Memory B cell (primary cell): ENCODE measurements around the gene HAO2.
"Not testable (repeated sequence)": the region's sequence is repeated elsewhere in the genome, so short reads cannot be mapped to it uniquely, and the experiment has no call there.

Source experiments
- ATAC-seq: fragments of 150-1000 bp; cut with Tn5 transposase; 2 replicates; pipeline ENCODE4 v1.10.0; 2021; ENCODE audit warnings: low read depth, mild to moderate bottlenecking, moderate library complexity
- DNase-seq, 2 donors: peaks; one replicate each; pipeline ENCODE4 v3.0.0; 2022; ENCODE audit warnings: low spot score in 2 of 2
- H3K27ac Mint-ChIP-seq: one replicate; pipeline ENCODE4 v1.8.0; 2022; ENCODE audit warnings: mild to moderate bottlenecking, moderate library complexity, mixed read lengths
- H3K27me3 Mint-ChIP-seq: one replicate; pipeline ENCODE4 v1.8.0; 2022; ENCODE audit warnings: mixed read lengths
- H3K36me3 Mint-ChIP-seq: one replicate; pipeline ENCODE4 v1.8.0; 2022; ENCODE audit warnings: mild to moderate bottlenecking, mixed read lengths
- H3K4me1 Mint-ChIP-seq: one replicate; pipeline ENCODE4 v1.8.0; 2022; ENCODE audit warnings: mixed read lengths
- H3K4me3 Mint-ChIP-seq: one replicate; pipeline ENCODE4 v1.8.0; 2022; ENCODE audit warnings: mild to moderate bottlenecking, moderate library complexity, mixed read lengths
- H3K9me3 Mint-ChIP-seq: one replicate; pipeline ENCODE4 v1.8.0; 2022; ENCODE audit warnings: mixed read lengths

Gene HAO2

GRCh38 chr1:119333163-119333896 lies 35.3 kb upstream of the HAO2 start:
- no peak overlapping the region for H3K27ac Mint-ChIP-seq
- ATAC-seq, result no peak
- no peaks in the 10 kb centered on the region for H3K4me1 Mint-ChIP-seq
- no peaks in the 10 kb centered on the region for H3K9me3 Mint-ChIP-seq
- DNase-seq, result no peak
- no peak overlapping the region for H3K4me3 Mint-ChIP-seq
- peaks cover 2% of the 10 kb centered on the region for H3K27me3 Mint-ChIP-seq
- H3K36me3 Mint-ChIP-seq, result no peaks in the 10 kb centered on the region

GRCh38 chr1:119333897-119334250 lies 34.7 kb upstream of the HAO2 start:
- H3K4me1 Mint-ChIP-seq, H3K36me3 Mint-ChIP-seq, H3K27me3 Mint-ChIP-seq, DNase-seq, ATAC-seq, H3K4me3 Mint-ChIP-seq, H3K9me3 Mint-ChIP-seq, H3K27ac Mint-ChIP-seq: not testable (repeated sequence)

GRCh38 chr1:119336848-119337247 lies 31.7 kb upstream of the HAO2 start:
- no peaks in the 10 kb centered on the region for H3K9me3 Mint-ChIP-seq
- H3K27ac Mint-ChIP-seq, result no peak overlapping the region
- ATAC-seq (no peak), DNase-seq (no peak)
- H3K27me3 Mint-ChIP-seq, result no peaks in the 10 kb centered on the region
- no peaks in the 10 kb centered on the region for H3K36me3 Mint-ChIP-seq
- H3K4me3 Mint-ChIP-seq, result no peak overlapping the region
- no peaks in the 10 kb centered on the region for H3K4me1 Mint-ChIP-seq

GRCh38 chr1:119338004-119338403 lies 30.6 kb upstream of the HAO2 start:
- Mint-ChIP-seq H3K27me3 (no peaks in the 10 kb centered on the region), H3K27ac (no peak overlapping the region), H3K9me3 (no peaks in the 10 kb centered on the region), H3K4me1 (no peaks in the 10 kb centered on the region), H3K4me3 (no peak overlapping the region), H3K36me3 (no peaks in the 10 kb centered on the region)
- ATAC-seq (no peak), DNase-seq (no peak)

- H3K36me3 Mint-ChIP-seq, result no peaks in the 10 kb centered on the region
- ATAC-seq (no peak), DNase-seq (no peak)
- no peaks in the 10 kb centered on the region for H3K4me1 Mint-ChIP-seq
- no peaks in the 10 kb centered on the region for H3K27me3 Mint-ChIP-seq
- H3K27ac Mint-ChIP-seq, result no peak overlapping the region
- peaks cover 1% of the 10 kb centered on the region for H3K9me3 Mint-ChIP-seq
- no peak overlapping the region for H3K4me3 Mint-ChIP-seq
These were observed 29.8 kb upstream of the HAO2 start for GRCh38 chr1:119338757-119339156.

GRCh38 chr1:119340861-119341261 lies 27.7 kb upstream of the HAO2 start:
- ATAC-seq (no peak), DNase-seq (no peak)
- Mint-ChIP-seq H3K4me3 (no peak overlapping the region), H3K4me1 (no peaks in the 10 kb centered on the region), H3K27me3 (no peaks in the 10 kb centered on the region), H3K36me3 (no peaks in the 10 kb centered on the region), H3K27ac (no peak overlapping the region), H3K9me3 (peaks cover 1% of the 10 kb centered on the region)

GRCh38 chr1:119341372-119341947 lies 27.1 kb upstream of the HAO2 start:
- no peak for ATAC-seq
- Mint-ChIP-seq H3K27me3 (no peaks in the 10 kb centered on the region), H3K4me1 (no peaks in the 10 kb centered on the region), H3K36me3 (no peaks in the 10 kb centered on the region), H3K4me3 (no peak overlapping the region), H3K9me3 (peaks cover 1% of the 10 kb centered on the region), H3K27ac (no peak overlapping the region)
- no peak for DNase-seq

- Mint-ChIP-seq H3K27ac (no peak overlapping the region), H3K4me3 (no peak overlapping the region), H3K27me3 (peaks cover 1% of the 10 kb centered on the region), H3K9me3 (peaks cover 1% of the 10 kb centered on the region), H3K4me1 (peaks cover 3% of the 10 kb centered on the region), H3K36me3 (no peaks in the 10 kb centered on the region)
- DNase-seq (no peak), ATAC-seq (no peak)
These were observed 23.2 kb upstream of the HAO2 start for GRCh38 chr1:119345398-119345797.

- H3K27me3 Mint-ChIP-seq, result peaks cover 1% of the 10 kb centered on the region
- H3K27ac Mint-ChIP-seq, result no peak overlapping the region
- no peak overlapping the region for H3K4me3 Mint-ChIP-seq
- peaks cover 1% of the 10 kb centered on the region for H3K9me3 Mint-ChIP-seq
- no peak for DNase-seq
- H3K4me1 Mint-ChIP-seq, result peaks cover 3% of the 10 kb centered on the region
- no peaks in the 10 kb centered on the region for H3K36me3 Mint-ChIP-seq
- no peak for ATAC-seq
These were observed 20.7 kb upstream of the HAO2 start for GRCh38 chr1:119347858-119348257.

- H3K9me3 Mint-ChIP-seq, result no peaks in the 10 kb centered on the region
- ATAC-seq, result no peak
- peaks cover 3% of the 10 kb centered on the region for H3K27me3 Mint-ChIP-seq
- no peaks in the 10 kb centered on the region for H3K36me3 Mint-ChIP-seq
- no peak overlapping the region for H3K27ac Mint-ChIP-seq
- peaks cover 3% of the 10 kb centered on the region for H3K4me1 Mint-ChIP-seq
- DNase-seq, result no peak
- H3K4me3 Mint-ChIP-seq, result no peak overlapping the region
These were observed 19.6 kb upstream of the HAO2 start for GRCh38 chr1:119348941-119349340.

GRCh38 chr1:119350866-119351265 lies 17.7 kb upstream of the HAO2 start:
- H3K4me1 Mint-ChIP-seq, H3K27ac Mint-ChIP-seq, H3K4me3 Mint-ChIP-seq, DNase-seq, ATAC-seq, H3K36me3 Mint-ChIP-seq, H3K27me3 Mint-ChIP-seq, H3K9me3 Mint-ChIP-seq: not testable (repeated sequence)

- no peaks in the 10 kb centered on the region for H3K36me3 Mint-ChIP-seq
- no peak overlapping the region for H3K27ac Mint-ChIP-seq
- ATAC-seq, result no peak
- no peak overlapping the region for H3K4me3 Mint-ChIP-seq
- H3K27me3 Mint-ChIP-seq, result peaks cover 5% of the 10 kb centered on the region
- no peaks in the 10 kb centered on the region for H3K9me3 Mint-ChIP-seq
- no peak for DNase-seq
- H3K4me1 Mint-ChIP-seq, result peaks cover 3% of the 10 kb centered on the region
These were observed 16.6 kb upstream of the HAO2 start for GRCh38 chr1:119351997-119352396.

GRCh38 chr1:119353836-119354235 lies 14.7 kb upstream of the HAO2 start:
- H3K4me3 Mint-ChIP-seq, result no peak overlapping the region
- no peaks in the 10 kb centered on the region for H3K36me3 Mint-ChIP-seq
- no peaks in the 10 kb centered on the region for H3K9me3 Mint-ChIP-seq
- H3K4me1 Mint-ChIP-seq, result no peaks in the 10 kb centered on the region
- no peak for ATAC-seq
- H3K27me3 Mint-ChIP-seq, result peaks cover 6% of the 10 kb centered on the region
- H3K27ac Mint-ChIP-seq, result no peak overlapping the region
- no peak for DNase-seq

GRCh38 chr1:119358636-119359035 lies 9.9 kb upstream of the HAO2 start:
- Mint-ChIP-seq H3K9me3 (no peaks in the 10 kb centered on the region), H3K4me3 (no peak overlapping the region), H3K27ac (no peak overlapping the region), H3K36me3 (no peaks in the 10 kb centered on the region), H3K4me1 (no peaks in the 10 kb centered on the region), H3K27me3 (peaks cover 9% of the 10 kb centered on the region)
- DNase-seq, result no peak
- no peak for ATAC-seq

- Mint-ChIP-seq H3K27ac (no peak overlapping the region), H3K4me1 (no peaks in the 10 kb centered on the region), H3K4me3 (no peak overlapping the region), H3K36me3 (no peaks in the 10 kb centered on the region), H3K9me3 (no peaks in the 10 kb centered on the region), H3K27me3 (peaks cover 11% of the 10 kb centered on the region)
- DNase-seq (no peak), ATAC-seq (no peak)
These were observed 8.9 kb upstream of the HAO2 start for GRCh38 chr1:119359730-119360129.
